GM12878 (cell line): ENCODE data around the gene DNAH1. TPM values are rescaled to one million over a fixed set of nuclear protein-coding genes. Genes with fewer than 3 reads are reported as not detected.

Source experiments
- ATAC-seq: fragments of 200-7000 bp; cut with Tn5 transposase; 3 replicates; pipeline ENCODE4 v1.9.1; 2020; ENCODE audit warnings: mild to moderate bottlenecking, moderate library complexity
- BruUV-seq: library from RNA; stranded (reverse); fragments of 400-500 nt; replicated peaks from 2 replicates; lab custom pipeline; 2021; lab: Mats Ljungman, UMichigan
- CTCF ChIA-PET: fragments of 300-600 bp; sonication (Branson Sonifier 250); formaldehyde crosslinking; extraction: SDS; loops from one replicate; lab custom pipeline; 2021; ENCODE audit warnings: inconsistent platforms; lab: Yijun Ruan, JAX
- POLR2A ChIA-PET: fragments of 350-600 bp; formaldehyde crosslinking; extraction: SDS; loops from one replicate; lab custom pipeline; 2021; ENCODE audit warnings: inconsistent platforms; lab: Charles Lee
- RAD21 ChIA-PET: fragments of 300-600 bp; sonication (Branson Sonifier 250); formaldehyde crosslinking; loops from one replicate; lab custom pipeline; 2023; ENCODE audit warnings: antibody characterized with exemption; ENCODE audit not compliant: unreplicated experiment; lab: Charles Lee
- SMC1A ChIA-PET: fragments of 300-600 bp; sonication (Branson Sonifier 250); formaldehyde crosslinking; loops from one replicate; lab custom pipeline; 2023; ENCODE audit not compliant: unreplicated experiment, uncharacterized antibody; lab: Charles Lee
- DNase-seq: peaks from one replicate; pipeline ENCODE4 v3.0.0-alpha.2; 2011; ENCODE audit warnings: low read depth, low spot score
- FAIRE-seq: peaks from 3 replicates; lab custom pipeline; 2011; peaks lifted over from hg19 to GRCh38; lab: Jason Lieb, UNC
- H2AFZ ChIP-seq: 2 replicates; pipeline ENCODE4 v1.6.0; 2011; ENCODE audit warnings: low read depth, low read length, control low read depth; ENCODE audit not compliant: control insufficient read depth
- H3K27ac ChIP-seq: 2 replicates; pipeline ENCODE4 v1.5.1; 2011; ENCODE audit warnings: control low read depth; ENCODE audit not compliant: control insufficient read depth, insufficient read depth
- H3K27me3 ChIP-seq, 2 experiments: replicated peaks in 1 of 2; 2 replicates each; pipeline versions ENCODE4 v1.6.0 to v1.6.1; 2011; ENCODE audit warnings: low read length in 1 of 2; ENCODE audit not compliant: control insufficient read depth in 2 of 2, insufficient read depth in 2 of 2
- H3K36me3 ChIP-seq, 2 experiments: 2 replicates each; pipeline ENCODE4 v1.5.1; 2011; ENCODE audit warnings: low read length in 1 of 2; ENCODE audit not compliant: control insufficient read depth in 2 of 2, insufficient read depth in 2 of 2
- H3K4me1 ChIP-seq: 2 replicates; pipeline ENCODE4 v1.6.1; 2011; ENCODE audit warnings: mild to moderate bottlenecking, low read length, moderate library complexity, mixed read lengths; ENCODE audit not compliant: control insufficient read depth, insufficient read depth
- H3K4me2 ChIP-seq: 2 replicates; pipeline ENCODE4 v1.6.0; 2011; ENCODE audit warnings: control low read depth; ENCODE audit not compliant: control insufficient read depth, insufficient read depth
- H3K4me3 ChIP-seq: fragments of 200-600 bp; sonication (generic); 2 replicates; pipeline ENCODE4 v1.5.1; 2016
- H3K79me2 ChIP-seq: 2 replicates; pipeline ENCODE4 v1.6.0; 2011; ENCODE audit warnings: low read length; ENCODE audit not compliant: control insufficient read depth, insufficient read depth
- H3K9ac ChIP-seq: 2 replicates; pipeline ENCODE4 v1.8.0; 2011; ENCODE audit warnings: low read length, control low read depth, mixed read lengths; ENCODE audit not compliant: control insufficient read depth, insufficient read depth
- H3K9me3 ChIP-seq: replicated peaks from 3 replicates; pipeline ENCODE4 v1.5.1; 2011; ENCODE audit warnings: mild to moderate bottlenecking, low read length; ENCODE audit not compliant: control insufficient read depth, insufficient read depth
- H4K20me1 ChIP-seq: 2 replicates; pipeline ENCODE4 v1.6.0; 2011; ENCODE audit not compliant: control insufficient read depth, insufficient read depth
- BACH1 ChIP-seq: fragments of 450-650 bp; IDR thresholded peaks from 2 replicates; pipeline ENCODE4 v1.6.1; 2017; ENCODE audit warnings: mild to moderate bottlenecking, borderline replicate concordance
- BRCA1 ChIP-seq: IDR thresholded peaks from 2 replicates; pipeline ENCODE4 v1.6.1; 2011; ENCODE audit warnings: low read depth, low read length, improper control_type of control experiment
- MEF2A ChIP-seq: IDR thresholded peaks from 2 replicates; pipeline ENCODE4 v1.6.1; 2011; ENCODE audit warnings: low read depth, mild to moderate bottlenecking, low read length, moderate library complexity; ENCODE audit not compliant: insufficient read depth
- POU2F2 ChIP-seq: IDR thresholded peaks from 3 replicates; pipeline ENCODE4 v1.6.1; 2011; ENCODE audit warnings: low read depth, mild to moderate bottlenecking, low read length, borderline replicate concordance
- RAD21 ChIP-seq: IDR thresholded peaks from 2 replicates; pipeline ENCODE4 v1.6.1; 2011; ENCODE audit warnings: mild to moderate bottlenecking, low read depth, low read length, moderate library complexity; ENCODE audit not compliant: insufficient read depth
- RCOR1 ChIP-seq: conservative IDR thresholded peaks from 2 replicates; pipeline ENCODE4 v1.6.1; 2012; ENCODE audit warnings: low read depth, low read length, improper control_type of control experiment
- ZNF24 ChIP-seq: fragments of 450-650 bp; IDR thresholded peaks from 2 replicates; pipeline ENCODE4 v1.6.1; 2017; ENCODE audit warnings: antibody characterized with exemption, mild to moderate bottlenecking
- WGBS: methylation state at CpG from one replicate; pipeline ENCODE4 v1.1.6; 2016; ENCODE audit warnings: low lambda C conversion rate; ENCODE audit not compliant: insufficient replicate concordance, insufficient coverage; ENCODE audit errors: missing lambda C conversion rate; 5-methylcytosine and 5-hydroxymethylcytosine counted together
- in situ Hi-C: fragments of 300-500 bp; cut with MboI; formaldehyde crosslinking; loops from 9 replicates; pipeline ENCODE4 v1.14.3; 2018; ENCODE audit warnings: mixed read lengths
- intact Hi-C: fragments of 100-400 bp; cut with micrococcal nuclease; formaldehyde crosslinking; loops from one replicate; pipeline ENCODE4 v1.14.2; 2022; ENCODE audit not compliant: unreplicated experiment
- polyA plus RNA-seq, 11 experiments: library from polyadenylated mRNA; depleted of rRNA in 4 of 11; unstranded in 6 of 11; stranded (reverse) in 5 of 11; fragments of >200 nt; fragmentation: Nextera tagmentation in 4 of 11; fragmentation: Illumina TruSeq in 1 of 11; extraction: Ambion mirVana in 4 of 11; extraction: Trizol in 1 of 11; gene quantifications; 1 replicate in 1 of 11; 2 replicates in 10 of 11; pipeline versions ENCODE4 v1.2.1 to v1.2.3, GENCODE V29; 2011 to 2016; ENCODE audit warnings: inconsistent platforms in 2 of 11, missing spikeins in 2 of 11, low read depth in 1 of 11
- total RNA-seq, 4 experiments: library from RNA; depleted of rRNA in 3 of 4; stranded (reverse); fragments of >200 nt in 3 of 4; fragmentation: Illumina TruSeq in 1 of 4; extraction: Trizol in 1 of 4; gene quantifications; 2 replicates each; pipeline versions ENCODE4 v1.2.1 to v1.2.3, GENCODE V29; 2013 to 2021
- TF ChIP-seq, protein P1 (sequence below): IDR thresholded peaks from 2 replicates; pipeline ENCODE4 v1.6.1; 2012; ENCODE audit warnings: low read depth, low read length, improper control_type of control experiment
- TF ChIP-seq, protein P2 (sequence below): fragments of 450-650 bp; IDR thresholded peaks from 2 replicates; pipeline ENCODE4 v1.6.1; 2016; ENCODE audit warnings: mild to moderate bottlenecking
- TF ChIP-seq, protein P3 (sequence below): fragments of 450-650 bp; IDR thresholded peaks from 2 replicates; pipeline ENCODE4 v1.6.1; 2017; ENCODE audit warnings: low read depth, mild to moderate bottlenecking, moderate library complexity
- TF ChIP-seq, protein P4 (sequence below): IDR thresholded peaks from 2 replicates; pipeline ENCODE4 v1.6.1; 2011; ENCODE audit warnings: low read depth, mild to moderate bottlenecking, low read length, moderate library complexity, borderline replicate concordance; ENCODE audit errors: extremely low read depth
- TF ChIP-seq, protein P5 (sequence below): IDR thresholded peaks from 2 replicates; pipeline ENCODE4 v1.6.1; 2011; ENCODE audit warnings: borderline replicate concordance, low read depth, mild to moderate bottlenecking, moderate library complexity, mixed read lengths, low read length; ENCODE audit not compliant: insufficient read depth; ENCODE audit errors: extremely low read length

DNAH1 gene
- total and polyA plus RNA-seq, 10 of the 15 experiments (the other 5 are each of a cell fraction or from before 2014, with no cell fraction given): 0.31 to 5.8 (median 2.7) TPM

DNA sequence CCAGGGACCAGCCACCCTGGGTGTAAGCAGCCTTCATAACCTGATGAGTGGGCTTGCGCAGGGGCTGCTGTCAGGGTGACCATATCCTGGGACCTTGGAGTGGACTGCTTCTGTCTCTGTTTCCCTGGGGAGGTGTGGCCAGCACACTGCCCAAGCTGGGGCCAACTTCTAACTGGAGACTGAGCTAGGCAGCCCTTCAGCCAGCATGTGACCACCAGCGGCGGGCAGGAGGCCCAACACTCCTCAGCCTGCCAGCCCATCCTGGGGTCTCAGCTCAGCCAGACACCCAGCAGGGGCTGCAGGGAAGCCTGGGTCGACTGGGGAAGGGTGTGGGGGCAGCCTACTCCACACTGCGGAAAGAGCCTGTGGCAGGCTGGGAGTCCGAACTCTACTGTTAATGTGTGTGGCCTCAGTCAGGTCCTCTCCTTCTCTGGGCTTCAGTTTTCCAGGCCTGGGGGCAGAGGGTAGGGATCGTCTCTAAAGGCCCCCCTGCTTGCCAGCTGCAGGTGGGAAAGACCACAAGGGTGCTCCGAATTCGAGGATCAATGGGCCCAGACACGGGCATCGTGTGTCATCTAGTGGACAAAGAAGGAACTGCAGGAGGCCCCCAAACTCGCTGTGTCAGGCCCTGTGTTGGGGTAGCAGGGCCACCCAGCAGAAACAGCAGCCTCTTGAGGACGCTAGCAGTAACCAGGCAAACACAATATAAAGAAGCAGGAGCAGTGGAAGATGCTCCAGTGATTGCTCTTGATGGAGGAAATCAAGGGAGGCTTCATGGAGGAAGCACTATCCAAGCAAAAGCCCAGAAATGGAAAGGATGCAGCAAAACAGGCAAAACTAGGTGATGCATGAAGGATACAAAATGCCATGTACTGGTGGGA, 130.8 kb downstream of the DNAH1 start:
- RAD21 ChIA-PET: interaction anchor here (0.7 to 5.8 kb wide), 9 partner anchors 11 to 445 kb away, joined by 3 to 63 read pairs (median 6); partner anchors contain the start of gene TLR9
- H3K36me3 ChIP-seq: no peaks in the 10 kb centered on the region
- H2AFZ ChIP-seq: no peak overlapping the region
- H4K20me1 ChIP-seq: no peaks in the 10 kb centered on the region
- no peaks in the 10 kb centered on the region for H3K9me3 ChIP-seq
- no peaks in the 10 kb centered on the region for H3K4me1 ChIP-seq
- in situ Hi-C loops: no loop called here
- POLR2A ChIA-PET: interaction anchor here (1.4 kb wide), 1 partner anchor 34 kb away, joined by 4 read pairs; no protein-coding TSS in a partner anchor
- FAIRE-seq (peak; percentile 92), ATAC-seq (peak; percentile 78), DNase-seq (peak; percentile 16)
- H3K27ac ChIP-seq: no peak overlapping the region
- no TSS peak for BruUV-seq
- intact Hi-C loops: loop anchor here (1.0 to 5.0 kb wide), 4 partner anchors 19 to 225 kb away; no protein-coding TSS in a partner anchor
- H3K79me2 ChIP-seq: no peaks in the 10 kb centered on the region
- no peak overlapping the region for H3K4me2 ChIP-seq
- H3K4me3 ChIP-seq: no peak overlapping the region
- WGBS: 27% methylated on average over 13 of the region's 13 CpGs
- no peak overlapping the region for H3K9ac ChIP-seq
- SMC1A ChIA-PET: interaction anchor here (0.9 to 2.7 kb wide), 15 partner anchors 9 to 224 kb away, joined by 3 to 14 read pairs (median 4); partner anchors contain the start of gene TLR9
- no peaks in the 10 kb centered on the region for H3K27me3 ChIP-seq
- CTCF ChIA-PET: interaction anchor here (0.7 to 6.6 kb wide), 25 partner anchors 12 to 245 kb away, joined by 3 to 147 read pairs (median 6); partner anchors contain the start of genes GLYCTK and TLR9
- TF ChIP-seq RAD21: peak; percentile 95
- TF ChIP-seq, protein P1, sequence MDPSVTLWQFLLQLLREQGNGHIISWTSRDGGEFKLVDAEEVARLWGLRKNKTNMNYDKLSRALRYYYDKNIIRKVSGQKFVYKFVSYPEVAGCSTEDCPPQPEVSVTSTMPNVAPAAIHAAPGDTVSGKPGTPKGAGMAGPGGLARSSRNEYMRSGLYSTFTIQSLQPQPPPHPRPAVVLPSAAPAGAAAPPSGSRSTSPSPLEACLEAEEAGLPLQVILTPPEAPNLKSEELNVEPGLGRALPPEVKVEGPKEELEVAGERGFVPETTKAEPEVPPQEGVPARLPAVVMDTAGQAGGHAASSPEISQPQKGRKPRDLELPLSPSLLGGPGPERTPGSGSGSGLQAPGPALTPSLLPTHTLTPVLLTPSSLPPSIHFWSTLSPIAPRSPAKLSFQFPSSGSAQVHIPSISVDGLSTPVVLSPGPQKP: no peak
- no peak for TF ChIP-seq MEF2A
- no peak for TF ChIP-seq RCOR1
- no peak for TF ChIP-seq BRCA1
- TF ChIP-seq POU2F2: 0 out of 3 replicates have a peak, but pooled peaks have one; percentile 40
- TF ChIP-seq, protein P2, sequence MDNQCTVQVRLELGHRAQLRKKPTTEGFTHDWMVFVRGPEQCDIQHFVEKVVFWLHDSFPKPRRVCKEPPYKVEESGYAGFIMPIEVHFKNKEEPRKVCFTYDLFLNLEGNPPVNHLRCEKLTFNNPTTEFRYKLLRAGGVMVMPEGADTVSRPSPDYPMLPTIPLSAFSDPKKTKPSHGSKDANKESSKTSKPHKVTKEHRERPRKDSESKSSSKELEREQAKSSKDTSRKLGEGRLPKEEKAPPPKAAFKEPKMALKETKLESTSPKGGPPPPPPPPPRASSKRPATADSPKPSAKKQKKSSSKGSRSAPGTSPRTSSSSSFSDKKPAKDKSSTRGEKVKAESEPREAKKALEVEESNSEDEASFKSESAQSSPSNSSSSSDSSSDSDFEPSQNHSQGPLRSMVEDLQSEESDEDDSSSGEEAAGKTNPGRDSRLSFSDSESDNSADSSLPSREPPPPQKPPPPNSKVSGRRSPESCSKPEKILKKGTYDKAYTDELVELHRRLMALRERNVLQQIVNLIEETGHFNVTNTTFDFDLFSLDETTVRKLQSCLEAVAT: no peak
- TF ChIP-seq, protein P3, sequence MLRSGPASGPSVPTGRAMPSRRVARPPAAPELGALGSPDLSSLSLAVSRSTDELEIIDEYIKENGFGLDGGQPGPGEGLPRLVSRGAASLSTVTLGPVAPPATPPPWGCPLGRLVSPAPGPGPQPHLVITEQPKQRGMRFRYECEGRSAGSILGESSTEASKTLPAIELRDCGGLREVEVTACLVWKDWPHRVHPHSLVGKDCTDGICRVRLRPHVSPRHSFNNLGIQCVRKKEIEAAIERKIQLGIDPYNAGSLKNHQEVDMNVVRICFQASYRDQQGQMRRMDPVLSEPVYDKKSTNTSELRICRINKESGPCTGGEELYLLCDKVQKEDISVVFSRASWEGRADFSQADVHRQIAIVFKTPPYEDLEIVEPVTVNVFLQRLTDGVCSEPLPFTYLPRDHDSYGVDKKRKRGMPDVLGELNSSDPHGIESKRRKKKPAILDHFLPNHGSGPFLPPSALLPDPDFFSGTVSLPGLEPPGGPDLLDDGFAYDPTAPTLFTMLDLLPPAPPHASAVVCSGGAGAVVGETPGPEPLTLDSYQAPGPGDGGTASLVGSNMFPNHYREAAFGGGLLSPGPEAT: no peak
- TF ChIP-seq, protein P4, sequence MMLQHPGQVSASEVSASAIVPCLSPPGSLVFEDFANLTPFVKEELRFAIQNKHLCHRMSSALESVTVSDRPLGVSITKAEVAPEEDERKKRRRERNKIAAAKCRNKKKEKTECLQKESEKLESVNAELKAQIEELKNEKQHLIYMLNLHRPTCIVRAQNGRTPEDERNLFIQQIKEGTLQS: no peak
- no peak for TF ChIP-seq ZNF24
- TF ChIP-seq BACH1: no peak
- TF ChIP-seq, protein P5, sequence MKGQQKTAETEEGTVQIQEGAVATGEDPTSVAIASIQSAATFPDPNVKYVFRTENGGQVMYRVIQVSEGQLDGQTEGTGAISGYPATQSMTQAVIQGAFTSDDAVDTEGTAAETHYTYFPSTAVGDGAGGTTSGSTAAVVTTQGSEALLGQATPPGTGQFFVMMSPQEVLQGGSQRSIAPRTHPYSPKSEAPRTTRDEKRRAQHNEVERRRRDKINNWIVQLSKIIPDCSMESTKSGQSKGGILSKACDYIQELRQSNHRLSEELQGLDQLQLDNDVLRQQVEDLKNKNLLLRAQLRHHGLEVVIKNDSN: no peak
